GM23338 (cell line): ENCODE data around the gene PIK3R4. TPM values are rescaled to one million over a fixed set of nuclear protein-coding genes. Genes with fewer than 3 reads are reported as not detected.

Experiments used
- ATAC-seq: fragments of 200-7000 bp; cut with Tn5 transposase; 3 replicates; pipeline ENCODE4 v1.9.1; 2020
- DNase-seq: peaks from one replicate; pipeline ENCODE4 v3.0.0-alpha.2; 2015; ENCODE audit warnings: low spot score
- H2AFZ ChIP-seq: fragments of 200-600 bp; sonication (generic); 2 replicates; pipeline ENCODE4 v1.8.0; 2016; ENCODE audit warnings: antibody characterized with exemption, mild to moderate bottlenecking, moderate library complexity
- H3F3A ChIP-seq: fragments of 200-600 bp; sonication (generic); replicated peaks from 2 replicates; pipeline ENCODE4 v1.8.0; 2017; ENCODE audit warnings: antibody characterized with exemption, mixed run types, low read depth
- H3K27ac ChIP-seq: fragments of 200-600 bp; sonication (generic); 2 replicates; pipeline ENCODE4 v1.6.1; 2016; ENCODE audit warnings: low read depth
- H3K27me3 ChIP-seq: fragments of 200-600 bp; sonication (generic); 2 replicates; pipeline ENCODE4 v1.8.0; 2016; ENCODE audit warnings: mild to moderate bottlenecking, mixed run types, moderate library complexity; ENCODE audit not compliant: insufficient read depth
- H3K36me3 ChIP-seq: fragments of 200-600 bp; sonication (generic); 2 replicates; pipeline ENCODE4 v1.8.0; 2016; ENCODE audit warnings: mild to moderate bottlenecking; ENCODE audit not compliant: insufficient read depth
- H3K4me1 ChIP-seq: fragments of 200-600 bp; sonication (generic); 2 replicates; pipeline ENCODE4 v1.8.0; 2016; ENCODE audit warnings: mild to moderate bottlenecking, moderate library complexity; ENCODE audit not compliant: insufficient read depth
- H3K4me2 ChIP-seq: fragments of 200-600 bp; sonication (generic); 2 replicates; pipeline ENCODE4 v1.7.1; 2017; ENCODE audit warnings: mixed run types
- H3K4me3 ChIP-seq: fragments of 200-600 bp; sonication (generic); 2 replicates; pipeline ENCODE4 v1.6.1; 2016; ENCODE audit warnings: mixed run types
- H3K79me2 ChIP-seq: fragments of 200-600 bp; sonication (generic); replicated peaks from 2 replicates; pipeline ENCODE4 v1.8.0; 2017; ENCODE audit warnings: mild to moderate bottlenecking; ENCODE audit not compliant: insufficient read depth
- H3K9me2 ChIP-seq: fragments of 200-600 bp; sonication (generic); 2 replicates; pipeline ENCODE4 v1.8.0; 2017; ENCODE audit not compliant: insufficient read depth
- H4K20me1 ChIP-seq: fragments of 200-600 bp; sonication (generic); replicated peaks from 2 replicates; pipeline ENCODE4 v1.8.0; 2017; ENCODE audit warnings: mild to moderate bottlenecking; ENCODE audit not compliant: insufficient read depth
- H3K27ac Mint-ChIP-seq: 2 replicates; pipeline ENCODE4 v1.8.0; 2020; ENCODE audit warnings: inconsistent platforms, mild to moderate bottlenecking, moderate library complexity, mixed read lengths
- H3K27me3 Mint-ChIP-seq: 3 replicates; pipeline ENCODE4 v1.8.0; 2022; ENCODE audit warnings: low read depth, mild to moderate bottlenecking, moderate library complexity, mixed read lengths, inconsistent platforms; ENCODE audit not compliant: insufficient read depth, poor library complexity
- H3K36me3 Mint-ChIP-seq: 3 replicates; pipeline ENCODE4 v1.8.0; 2021; ENCODE audit warnings: low read depth, mild to moderate bottlenecking, inconsistent platforms, moderate library complexity, mixed read lengths
- H3K4me1 Mint-ChIP-seq: 3 replicates; pipeline ENCODE4 v1.8.0; 2020; ENCODE audit warnings: mild to moderate bottlenecking, inconsistent platforms, mixed read lengths
- H3K4me3 Mint-ChIP-seq: 3 replicates; pipeline ENCODE4 v1.8.0; 2021; ENCODE audit warnings: moderate library complexity, mild to moderate bottlenecking, inconsistent platforms, mixed read lengths
- H3K9me3 Mint-ChIP-seq: 3 replicates; pipeline ENCODE4 v1.8.0; 2020; ENCODE audit warnings: moderate library complexity, mild to moderate bottlenecking, inconsistent platforms, mixed read lengths
- CREB1 ChIP-seq: fragments of 250-450 bp; sonication (Bioruptor Pico); IDR thresholded peaks from 2 replicates; pipeline ENCODE4 v1.5.0; 2020; ENCODE audit warnings: low read depth, mild to moderate bottlenecking, moderate library complexity
- ETS1 ChIP-seq: IDR thresholded peaks from 2 replicates; pipeline ENCODE4 v1.6.1; 2016; ENCODE audit warnings: antibody characterized with exemption
- EZH2phosphoT487 ChIP-seq: fragments of 200-600 bp; sonication (generic); IDR thresholded peaks from one replicate; pipeline ENCODE4 v1.8.1; 2018; ENCODE audit warnings: antibody characterized with exemption; ENCODE audit not compliant: unreplicated experiment
- NANOG ChIP-seq: IDR thresholded peaks from 2 replicates; pipeline ENCODE4 v1.6.1; 2016; ENCODE audit warnings: antibody characterized with exemption, borderline replicate concordance
- POLR2AphosphoS5 ChIP-seq: IDR thresholded peaks from 2 replicates; pipeline ENCODE4 v1.6.1; 2016; ENCODE audit warnings: antibody characterized with exemption, low read depth
- ZNF114 ChIP-seq: fragments of 250-450 bp; sonication (Bioruptor Pico); IDR thresholded peaks from 2 replicates; pipeline ENCODE4 v1.5.0; 2020; ENCODE audit warnings: mild to moderate bottlenecking, moderate library complexity
- ZNF331 ChIP-seq: fragments of 250-450 bp; sonication (Bioruptor Pico); IDR thresholded peaks from 2 replicates; pipeline ENCODE4 v1.5.0; 2020; ENCODE audit warnings: low read depth, mild to moderate bottlenecking, moderate library complexity
- polyA plus RNA-seq: library from polyadenylated mRNA; unstranded; fragments of >200 nt; fragmentation: Nextera tagmentation; extraction: Ambion mirVana; gene quantifications from 2 replicates; pipeline ENCODE4 v1.2.1, GENCODE V29; 2016
- total RNA-seq: library from RNA; depleted of rRNA; stranded (reverse); fragments of >200 nt; shearing (Covaris generic); gene quantifications from 2 replicates; pipeline ENCODE4 v1.2.3, GENCODE V29; 2014
- TF ChIP-seq, protein P1 (sequence below): fragments of 250-450 bp; sonication (Bioruptor Pico); IDR thresholded peaks from 2 replicates; pipeline ENCODE4 v1.5.0; 2020; ENCODE audit warnings: mild to moderate bottlenecking, moderate library complexity

Gene PIK3R4
- total and polyA plus RNA-seq, 2 experiments from 2014 or later: 48.8 to 65.1 TPM

DNA sequence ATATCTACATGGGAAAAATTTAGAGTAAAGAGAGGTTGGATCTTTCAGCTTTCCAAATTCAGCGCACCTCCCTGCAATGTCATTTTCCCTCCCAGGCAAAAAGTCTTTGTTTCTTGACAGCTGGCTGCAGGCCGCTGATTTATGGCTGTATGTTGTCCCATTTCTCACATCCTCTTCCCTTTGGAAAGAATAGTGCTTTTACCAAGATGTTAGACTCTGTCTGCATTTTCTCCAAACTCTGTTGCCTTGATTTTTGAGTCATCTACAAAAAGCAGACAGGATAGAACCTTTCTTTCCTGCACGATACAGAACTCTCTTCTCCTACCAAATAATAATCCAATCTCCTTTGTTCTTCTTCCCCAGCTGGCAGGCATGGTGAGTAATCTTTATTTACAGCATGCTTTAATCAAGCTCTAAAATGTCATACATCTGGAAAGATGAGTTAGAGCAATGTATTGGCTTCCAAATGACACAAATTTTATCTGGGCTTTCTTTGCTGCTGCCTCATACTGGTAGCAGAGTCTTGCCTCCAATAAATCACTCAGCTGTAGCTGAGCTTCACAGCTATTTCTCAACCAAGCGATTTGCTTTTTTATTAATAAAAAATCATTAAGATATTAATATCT, 101.9 kb downstream of the PIK3R4 start:
- ATAC-seq (no peak), DNase-seq (no peak)
- no peaks in the 10 kb centered on the region for H3F3A ChIP-seq
- H3K27me3 ChIP-seq: no peaks in the 10 kb centered on the region
- H3K9me3 Mint-ChIP-seq: no peaks in the 10 kb centered on the region
- no peaks in the 10 kb centered on the region for H4K20me1 ChIP-seq
- no peak overlapping the region for H3K27ac ChIP-seq
- H3K79me2 ChIP-seq: no peaks in the 10 kb centered on the region
- H3K4me3 ChIP-seq: no peak overlapping the region
- no peaks in the 10 kb centered on the region for H3K36me3 Mint-ChIP-seq
- no peaks in the 10 kb centered on the region for H3K36me3 ChIP-seq
- no peaks in the 10 kb centered on the region; the same call in 2 of the 3 replicates for H3K4me1 Mint-ChIP-seq
- H3K27ac Mint-ChIP-seq: no peak overlapping the region
- peaks cover 1% of the 10 kb centered on the region for H3K27me3 Mint-ChIP-seq
- H2AFZ ChIP-seq: no peak overlapping the region
- TF ChIP-seq NANOG: no peak
- TF ChIP-seq ZNF114: no peak
- TF ChIP-seq POLR2AphosphoS5: no peak
- TF ChIP-seq CREB1: no peak
- TF ChIP-seq ZNF331: no peak
- TF ChIP-seq, protein P1, sequence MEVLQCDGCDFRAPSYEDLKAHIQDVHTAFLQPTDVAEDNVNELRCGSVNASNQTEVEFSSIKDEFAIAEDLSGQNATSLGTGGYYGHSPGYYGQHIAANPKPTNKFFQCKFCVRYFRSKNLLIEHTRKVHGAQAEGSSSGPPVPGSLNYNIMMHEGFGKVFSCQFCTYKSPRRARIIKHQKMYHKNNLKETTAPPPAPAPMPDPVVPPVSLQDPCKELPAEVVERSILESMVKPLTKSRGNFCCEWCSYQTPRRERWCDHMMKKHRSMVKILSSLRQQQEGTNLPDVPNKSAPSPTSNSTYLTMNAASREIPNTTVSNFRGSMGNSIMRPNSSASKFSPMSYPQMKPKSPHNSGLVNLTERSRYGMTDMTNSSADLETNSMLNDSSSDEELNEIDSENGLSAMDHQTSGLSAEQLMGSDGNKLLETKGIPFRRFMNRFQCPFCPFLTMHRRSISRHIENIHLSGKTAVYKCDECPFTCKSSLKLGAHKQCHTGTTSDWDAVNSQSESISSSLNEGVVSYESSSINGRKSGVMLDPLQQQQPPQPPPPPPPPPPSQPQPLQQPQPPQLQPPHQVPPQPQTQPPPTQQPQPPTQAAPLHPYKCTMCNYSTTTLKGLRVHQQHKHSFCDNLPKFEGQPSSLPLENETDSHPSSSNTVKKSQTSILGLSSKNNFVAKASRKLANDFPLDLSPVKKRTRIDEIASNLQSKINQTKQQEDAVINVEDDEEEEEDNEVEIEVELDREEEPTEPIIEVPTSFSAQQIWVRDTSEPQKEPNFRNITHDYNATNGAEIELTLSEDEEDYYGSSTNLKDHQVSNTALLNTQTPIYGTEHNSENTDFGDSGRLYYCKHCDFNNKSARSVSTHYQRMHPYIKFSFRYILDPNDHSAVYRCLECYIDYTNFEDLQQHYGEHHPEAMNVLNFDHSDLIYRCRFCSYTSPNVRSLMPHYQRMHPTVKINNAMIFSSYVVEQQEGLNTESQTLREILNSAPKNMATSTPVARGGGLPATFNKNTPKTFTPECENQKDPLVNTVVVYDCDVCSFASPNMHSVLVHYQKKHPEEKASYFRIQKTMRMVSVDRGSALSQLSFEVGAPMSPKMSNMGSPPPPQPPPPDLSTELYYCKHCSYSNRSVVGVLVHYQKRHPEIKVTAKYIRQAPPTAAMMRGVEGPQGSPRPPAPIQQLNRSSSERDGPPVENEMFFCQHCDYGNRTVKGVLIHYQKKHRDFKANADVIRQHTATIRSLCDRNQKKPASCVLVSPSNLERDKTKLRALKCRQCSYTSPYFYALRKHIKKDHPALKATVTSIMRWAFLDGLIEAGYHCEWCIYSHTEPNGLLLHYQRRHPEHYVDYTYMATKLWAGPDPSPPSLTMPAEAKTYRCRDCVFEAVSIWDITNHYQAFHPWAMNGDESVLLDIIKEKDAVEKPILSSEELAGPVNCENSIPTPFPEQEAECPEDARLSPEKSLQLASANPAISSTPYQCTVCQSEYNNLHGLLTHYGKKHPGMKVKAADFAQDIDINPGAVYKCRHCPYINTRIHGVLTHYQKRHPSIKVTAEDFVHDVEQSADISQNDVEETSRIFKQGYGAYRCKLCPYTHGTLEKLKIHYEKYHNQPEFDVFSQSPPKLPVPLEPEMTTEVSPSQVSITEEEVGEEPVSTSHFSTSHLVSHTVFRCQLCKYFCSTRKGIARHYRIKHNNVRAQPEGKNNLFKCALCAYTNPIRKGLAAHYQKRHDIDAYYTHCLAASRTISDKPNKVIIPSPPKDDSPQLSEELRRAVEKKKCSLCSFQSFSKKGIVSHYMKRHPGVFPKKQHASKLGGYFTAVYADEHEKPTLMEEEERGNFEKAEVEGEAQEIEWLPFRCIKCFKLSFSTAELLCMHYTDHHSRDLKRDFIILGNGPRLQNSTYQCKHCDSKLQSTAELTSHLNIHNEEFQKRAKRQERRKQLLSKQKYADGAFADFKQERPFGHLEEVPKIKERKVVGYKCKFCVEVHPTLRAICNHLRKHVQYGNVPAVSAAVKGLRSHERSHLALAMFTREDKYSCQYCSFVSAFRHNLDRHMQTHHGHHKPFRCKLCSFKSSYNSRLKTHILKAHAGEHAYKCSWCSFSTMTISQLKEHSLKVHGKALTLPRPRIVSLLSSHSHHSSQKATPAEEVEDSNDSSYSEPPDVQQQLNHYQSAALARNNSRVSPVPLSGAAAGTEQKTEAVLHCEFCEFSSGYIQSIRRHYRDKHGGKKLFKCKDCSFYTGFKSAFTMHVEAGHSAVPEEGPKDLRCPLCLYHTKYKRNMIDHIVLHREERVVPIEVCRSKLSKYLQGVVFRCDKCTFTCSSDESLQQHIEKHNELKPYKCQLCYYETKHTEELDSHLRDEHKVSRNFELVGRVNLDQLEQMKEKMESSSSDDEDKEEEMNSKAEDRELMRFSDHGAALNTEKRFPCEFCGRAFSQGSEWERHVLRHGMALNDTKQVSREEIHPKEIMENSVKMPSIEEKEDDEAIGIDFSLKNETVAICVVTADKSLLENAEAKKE (CRISPR knock-in tag): no peak
- no peak for TF ChIP-seq EZH2phosphoT487
- TF ChIP-seq ETS1: no peak
- no peaks in the 10 kb centered on the region for H3K4me1 ChIP-seq
- no peak overlapping the region for H3K4me3 Mint-ChIP-seq
- H3K4me2 ChIP-seq: no peak overlapping the region
- no peaks in the 10 kb centered on the region for H3K9me2 ChIP-seq
